LoVo (cell line): Measurements from ENCODE around the gene PSMG4.
"Not testable (repeated sequence)": the region's sequence is repeated elsewhere in the genome, so short reads cannot be mapped to it uniquely, and the experiment has no call there.

Source experiments
- DNase-seq: peaks from one replicate; pipeline ENCODE4 v3.0.0-alpha.2; 2016; ENCODE audit warnings: low spot score

Gene PSMG4

GRCh38 chr6:3230900-3231246 is 27.9 kb upstream of the PSMG4 start:
- DNase-seq = no peak

GRCh38 chr6:3231247-3232016 is 27.3 kb upstream of the PSMG4 start:
- peak; percentile 90 for DNase-seq

GRCh38 chr6:3232017-3232945 is 26.5 kb upstream of the PSMG4 start:
- DNase-seq = no peak

GRCh38 chr6:3233321-3233720 is 25.4 kb upstream of the PSMG4 start:
- no peak for DNase-seq

- DNase-seq = no peak
Observed at GRCh38 chr6:3233904-3234303, 24.8 kb upstream of the PSMG4 start.

GRCh38 chr6:3235486-3235885 is 23.3 kb upstream of the PSMG4 start:
- DNase-seq = no peak

- DNase-seq = no peak
Observed at GRCh38 chr6:3236005-3236404, 22.7 kb upstream of the PSMG4 start.

- no peak for DNase-seq
Observed at GRCh38 chr6:3237761-3238662, 20.7 kb upstream of the PSMG4 start.

GRCh38 chr6:3239110-3239830 is 19.5 kb upstream of the PSMG4 start:
- no peak for DNase-seq

GRCh38 chr6:3240595-3240994 is 18.2 kb upstream of the PSMG4 start:
- no peak for DNase-seq

- not testable (repeated sequence) for DNase-seq
Observed at GRCh38 chr6:3241745-3242144, 17.0 kb upstream of the PSMG4 start.

- DNase-seq = no peak
Observed at GRCh38 chr6:3242768-3243167, 16.0 kb upstream of the PSMG4 start.

GRCh38 chr6:3244003-3244831 is 14.5 kb upstream of the PSMG4 start:
- DNase-seq = no peak

GRCh38 chr6:3244832-3245161 is 13.9 kb upstream of the PSMG4 start:
- DNase-seq = not testable (repeated sequence)

GRCh38 chr6:3245216-3245615 is 13.5 kb upstream of the PSMG4 start:
- no peak for DNase-seq

- DNase-seq = no peak
Observed at GRCh38 chr6:3247255-3248146, 11.2 kb upstream of the PSMG4 start.

- no peak for DNase-seq
Observed at GRCh38 chr6:3249821-3250220, 8.9 kb upstream of the PSMG4 start.

GRCh38 chr6:3250231-3250675 is 8.5 kb upstream of the PSMG4 start:
- DNase-seq = no peak

GRCh38 chr6:3251462-3252314 is 7.1 kb upstream of the PSMG4 start:
- peak; percentile 88 for DNase-seq
